Lung (tissue), 12 donors: ENCODE data around the gene HOXB7. TPM values are rescaled to one million over a fixed set of nuclear protein-coding genes. Genes with fewer than 3 reads are reported as not detected.

ENCODE experiments used
- ATAC-seq: fragments of 200-7000 bp; cut with Tn5 transposase; one replicate; pipeline ENCODE4 v1.9.1; 2020; ENCODE audit warnings: moderate number of reproducible peaks; ENCODE audit not compliant: insufficient read depth, low FRiP score
- DNase-seq, 3 donors: peaks; one replicate each; pipeline ENCODE4 v3.0.0-alpha.2; 2013 to 2017
- H3K27ac ChIP-seq, 2 donors: one replicate each; pipeline ENCODE4 v1.5.1; 2013; ENCODE audit warnings: mild to moderate bottlenecking in 2 of 2, moderate library complexity in 2 of 2, control low read depth in 1 of 2, inconsistent platforms in 1 of 2, low read depth in 1 of 2, low read length in 1 of 2
- H3K27me3 ChIP-seq, 3 donors: one replicate each; pipeline ENCODE4 v1.5.1; 2013; ENCODE audit warnings: low read length in 2 of 3; ENCODE audit not compliant: control insufficient read depth in 3 of 3, insufficient read depth in 3 of 3
- H3K36me3 ChIP-seq, 4 donors: one replicate each; pipeline ENCODE4 v1.5.1; 2013; ENCODE audit warnings: low read length in 4 of 4, mild to moderate bottlenecking in 1 of 4, moderate library complexity in 1 of 4; ENCODE audit not compliant: control insufficient read depth in 4 of 4, insufficient read depth in 4 of 4
- H3K4me1 ChIP-seq, 5 donors: one replicate each; pipeline ENCODE4 v1.5.1; 2013; ENCODE audit warnings: low read length in 5 of 5, mild to moderate bottlenecking in 2 of 5, moderate library complexity in 1 of 5; ENCODE audit not compliant: control insufficient read depth in 5 of 5, insufficient read depth in 5 of 5
- H3K4me3 ChIP-seq: one replicate; pipeline ENCODE4 v1.5.1; 2013; ENCODE audit warnings: mild to moderate bottlenecking, control low read depth, moderate library complexity
- H3K9ac ChIP-seq, 2 donors: one replicate each; pipeline ENCODE4 v1.5.1; 2013; ENCODE audit warnings: low read length in 2 of 2, control low read depth in 1 of 2; ENCODE audit not compliant: insufficient read depth in 1 of 2
- H3K9me3 ChIP-seq, 4 donors: one replicate each; pipeline ENCODE4 v1.5.1; 2013; ENCODE audit warnings: low read length in 3 of 4, mild to moderate bottlenecking in 1 of 4, moderate library complexity in 1 of 4; ENCODE audit not compliant: control insufficient read depth in 4 of 4, insufficient read depth in 3 of 4
- WGBS, 2 donors: extraction: QIAGEN DNeasy Blood & Tissue Kit; methylation state at CpG; one replicate each; pipeline ENCODE4 v1.1.7; 2013; 5-methylcytosine and 5-hydroxymethylcytosine counted together
- polyA plus RNA-seq, 2 donors: library from polyadenylated mRNA; stranded (reverse); fragments of 200-250 nt; gene quantifications; one replicate each; pipeline ENCODE4 v1.2.1, GENCODE V29; 2013
- total RNA-seq, 2 donors: library from RNA; depleted of rRNA in 1 of 2; stranded (reverse); fragments of >200 nt in 1 of 2; gene quantifications; one replicate each; pipeline ENCODE4 v1.2.1, GENCODE V29; 2014 to 2021
- TF ChIP-seq, protein P1 (sequence below): IDR thresholded peaks from 2 replicates; pipeline ENCODE4 v1.5.1; 2012; ENCODE audit warnings: mild to moderate bottlenecking; ENCODE audit errors: control extremely low read depth, extremely low read depth
- donor health status: control.
- donor health status: control.
- donor health status: Bipolar disorder and iron deficiency.
- donor health status: healthy.
- donor health status: DM: yes; HTN: yes; CAD: no.

Gene HOXB7
- total and polyA plus RNA-seq, 4 donors, result 0.43 to 3.3 (median 2.3) TPM

DNA sequence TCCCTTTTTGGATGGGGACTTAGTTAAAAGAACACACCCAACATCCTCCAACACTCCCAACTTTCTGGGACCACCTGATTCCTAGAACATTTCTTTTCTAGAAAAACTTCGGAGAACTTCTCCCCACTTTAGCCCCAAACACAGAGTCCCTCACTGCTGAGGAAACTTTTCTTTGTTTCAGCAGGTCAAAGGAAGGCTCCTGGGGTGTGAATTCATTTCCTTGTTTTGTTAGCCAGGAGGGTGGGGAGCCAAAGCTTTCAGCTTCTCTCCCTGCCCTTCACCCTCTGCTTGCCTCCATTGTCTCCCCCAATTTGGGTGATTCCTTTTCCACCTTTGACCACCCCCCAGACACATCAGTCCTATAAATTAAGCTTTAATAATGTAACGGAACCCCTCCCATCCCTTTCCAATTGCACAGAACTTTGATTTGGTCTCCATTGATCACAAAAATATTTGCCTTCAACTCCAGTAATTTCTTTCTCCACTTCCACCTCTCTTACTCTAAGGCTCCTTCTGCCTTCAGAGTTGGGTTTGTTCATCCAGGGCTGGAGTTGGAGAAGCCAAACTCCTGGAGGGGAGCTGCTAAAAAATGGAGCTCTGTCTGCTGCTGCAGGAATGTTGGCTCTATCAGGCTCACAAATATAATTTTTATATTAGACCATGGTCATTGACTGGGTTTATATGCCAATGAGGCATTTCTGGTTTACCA, 43.0 kb downstream of the HOXB7 start:
- Histone ChIP-seq H3K27me3 (peaks cover 3 to 69% (median 4%) of the 10 kb centered on the region in 3 donors), H3K9ac (peak overlapping the region; percentile 18 to 96)
- WGBS, 2 donors, result 43 to 52% methylated on average over 2 of the region's 2 CpGs

DNA sequence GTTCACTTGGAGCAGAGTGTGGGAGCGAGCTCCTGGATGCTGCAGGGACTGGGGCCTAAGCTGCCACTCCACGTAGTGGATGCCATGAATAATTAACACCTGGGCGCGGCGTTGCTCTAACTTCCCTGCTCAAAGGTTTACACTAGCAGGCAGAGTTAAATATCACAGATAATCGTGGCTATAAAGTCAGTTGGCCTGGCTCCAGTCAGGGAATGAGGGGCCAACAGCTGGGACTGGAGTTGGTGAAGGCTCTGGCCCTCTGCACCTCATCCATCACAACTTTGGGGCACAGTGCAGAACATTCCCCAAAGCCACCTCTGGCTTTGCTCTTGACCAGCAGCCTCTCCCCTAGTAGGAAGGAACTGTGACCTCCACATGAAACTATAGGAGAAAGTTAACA, 43.6 kb downstream of the HOXB7 start:
- peak overlapping the region in 1 of 2 donors; percentile 4 for H3K27ac ChIP-seq
- no peak overlapping the region for H3K4me3 ChIP-seq
- H3K27me3 ChIP-seq, result peaks cover 4 to 66% (median 4%) of the 10 kb centered on the region in 3 donors
- ATAC-seq (no peak), DNase-seq (peak; percentile 70 to 87 (median 85))
- peaks cover 0 to 23% (median 2%) of the 10 kb centered on the region in 4 donors for H3K36me3 ChIP-seq
- H3K9ac ChIP-seq, result peak overlapping the region in 1 of 2 donors; percentile 96
- peaks cover 0 to 83% (median 19%) of the 10 kb centered on the region in 5 donors for H3K4me1 ChIP-seq
- TF ChIP-seq, protein P1, sequence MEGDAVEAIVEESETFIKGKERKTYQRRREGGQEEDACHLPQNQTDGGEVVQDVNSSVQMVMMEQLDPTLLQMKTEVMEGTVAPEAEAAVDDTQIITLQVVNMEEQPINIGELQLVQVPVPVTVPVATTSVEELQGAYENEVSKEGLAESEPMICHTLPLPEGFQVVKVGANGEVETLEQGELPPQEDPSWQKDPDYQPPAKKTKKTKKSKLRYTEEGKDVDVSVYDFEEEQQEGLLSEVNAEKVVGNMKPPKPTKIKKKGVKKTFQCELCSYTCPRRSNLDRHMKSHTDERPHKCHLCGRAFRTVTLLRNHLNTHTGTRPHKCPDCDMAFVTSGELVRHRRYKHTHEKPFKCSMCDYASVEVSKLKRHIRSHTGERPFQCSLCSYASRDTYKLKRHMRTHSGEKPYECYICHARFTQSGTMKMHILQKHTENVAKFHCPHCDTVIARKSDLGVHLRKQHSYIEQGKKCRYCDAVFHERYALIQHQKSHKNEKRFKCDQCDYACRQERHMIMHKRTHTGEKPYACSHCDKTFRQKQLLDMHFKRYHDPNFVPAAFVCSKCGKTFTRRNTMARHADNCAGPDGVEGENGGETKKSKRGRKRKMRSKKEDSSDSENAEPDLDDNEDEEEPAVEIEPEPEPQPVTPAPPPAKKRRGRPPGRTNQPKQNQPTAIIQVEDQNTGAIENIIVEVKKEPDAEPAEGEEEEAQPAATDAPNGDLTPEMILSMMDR, result no peak
- H3K9me3 ChIP-seq, result peaks cover 0 to 3% (median 0%) of the 10 kb centered on the region in 4 donors
- 50 to 65% methylated on average over 6 of the region's 6 CpGs for WGBS, 2 donors

More for the DNA sequence above, 43.0 kb downstream of the HOXB7 start:
- no peak for DNase-seq
- H3K4me1 ChIP-seq, result peaks cover 0 to 83% (median 13%) of the 10 kb centered on the region in 5 donors
- H3K4me3 ChIP-seq, result no peak overlapping the region
- no peak overlapping the region for H3K27ac ChIP-seq
- TF ChIP-seq, protein P1, result no peak
- H3K36me3 ChIP-seq, result peaks cover 0 to 24% (median 2%) of the 10 kb centered on the region in 4 donors
- no peak for ATAC-seq
- peaks cover 0 to 3% (median 0%) of the 10 kb centered on the region in 4 donors for H3K9me3 ChIP-seq

DNA sequence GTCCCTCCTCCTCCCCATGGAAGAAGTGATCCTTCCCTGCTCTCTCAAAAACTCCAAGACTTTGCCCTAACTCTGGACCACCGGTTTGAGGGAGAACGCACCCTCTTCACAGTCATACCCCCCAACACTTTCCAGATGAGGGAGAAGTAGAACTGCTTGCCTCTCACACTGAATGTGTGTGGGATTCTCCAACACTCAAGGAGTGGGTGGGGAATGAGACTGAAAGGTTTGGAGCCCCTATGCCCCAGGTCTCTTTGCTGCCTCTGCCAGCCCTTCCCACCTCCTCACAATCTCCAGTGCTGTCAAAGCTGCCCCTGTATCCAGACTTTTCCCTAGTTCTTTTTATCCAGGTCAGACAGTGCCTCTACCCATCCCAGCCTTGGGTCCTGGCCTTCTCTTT, 44.1 kb downstream of the HOXB7 start:
- Histone ChIP-seq H3K36me3 (peaks cover 0 to 19% (median 4%) of the 10 kb centered on the region in 4 donors), H3K27me3 (peaks cover 4 to 64% (median 4%) of the 10 kb centered on the region in 3 donors), H3K9me3 (peaks cover 0 to 3% (median 0%) of the 10 kb centered on the region in 4 donors), H3K4me3 (no peak overlapping the region), H3K4me1 (peaks cover 0 to 83% (median 21%) of the 10 kb centered on the region in 5 donors), H3K27ac (no peak overlapping the region), H3K9ac (peak overlapping the region in 1 of 2 donors; percentile 96)
- TF ChIP-seq, protein P1, result no peak
- WGBS, 2 donors, result 47 to 48% methylated on average over 2 of the region's 2 CpGs
- ATAC-seq (no peak), DNase-seq (no peak)
